HS-5 (cell line): ENCODE data around the gene ENOX1.
"Not testable (repeated sequence)": the region's sequence is repeated elsewhere in the genome, so short reads cannot be mapped to it uniquely, and the experiment has no call there.

Experiments
- DNase-seq: peaks from one replicate; pipeline ENCODE4 v3.0.0-alpha.2; 2012; ENCODE audit warnings: low read depth

ENOX1 gene

DNA sequence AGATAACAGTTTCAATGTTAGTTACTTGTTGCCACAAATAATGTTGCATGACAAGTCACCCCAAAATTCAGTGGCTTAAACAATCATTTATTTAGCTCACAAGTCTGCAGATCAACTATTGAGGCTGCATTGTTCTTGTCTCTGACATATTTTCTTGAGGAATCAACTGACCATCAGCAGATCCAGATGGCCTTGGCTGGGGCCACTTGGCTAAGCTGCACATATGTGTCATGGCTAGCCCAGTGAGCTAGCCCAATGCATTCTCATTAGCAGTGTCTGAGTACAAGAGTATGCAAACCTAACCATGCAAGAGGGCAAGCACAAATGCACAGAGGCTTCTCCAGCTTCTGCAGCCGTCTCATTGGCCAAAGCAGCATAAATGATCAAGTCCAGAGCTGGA, 583.0 kb downstream of the ENOX1 start:
- DNase-seq, result no peak

DNA sequence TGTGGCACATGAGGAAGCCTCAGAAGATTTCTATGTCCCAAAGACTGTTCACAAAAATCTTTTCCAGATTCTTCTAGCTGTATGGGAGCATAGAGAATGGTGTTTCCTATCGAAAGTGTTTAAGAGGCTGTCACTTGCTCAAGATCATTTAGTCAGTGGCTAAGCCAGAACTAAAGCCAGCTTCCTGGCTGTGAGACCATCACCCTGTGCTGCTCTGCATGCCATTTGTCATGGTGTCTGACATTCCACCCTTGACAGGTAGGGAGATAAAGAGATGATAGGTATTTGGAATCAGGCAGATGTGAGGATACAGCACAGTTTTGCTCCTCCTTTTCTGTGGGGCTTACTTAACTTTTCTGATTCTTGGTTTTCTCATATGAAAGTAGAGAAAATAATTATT, 586.0 kb downstream of the ENOX1 start:
- no peak for DNase-seq

DNA sequence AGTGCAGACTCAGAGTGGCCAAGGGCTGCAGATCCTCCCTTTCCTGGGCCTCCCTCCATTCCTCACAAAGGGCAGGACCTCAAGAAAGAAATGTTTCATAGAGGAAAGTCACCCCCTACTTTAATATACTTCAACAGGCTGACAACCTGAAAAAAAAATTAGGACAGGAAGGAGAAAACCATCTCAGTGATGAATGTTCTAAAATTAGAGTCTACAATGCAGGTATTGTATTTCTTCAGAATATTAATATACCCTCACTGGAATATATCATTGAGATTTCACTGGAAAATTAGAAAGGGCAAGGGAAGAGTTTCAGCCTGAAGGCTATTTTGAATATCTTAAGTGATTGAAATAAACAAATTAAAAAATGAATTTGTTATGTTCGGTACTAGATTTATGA, 586.5 kb downstream of the ENOX1 start:
- no peak for DNase-seq

DNA sequence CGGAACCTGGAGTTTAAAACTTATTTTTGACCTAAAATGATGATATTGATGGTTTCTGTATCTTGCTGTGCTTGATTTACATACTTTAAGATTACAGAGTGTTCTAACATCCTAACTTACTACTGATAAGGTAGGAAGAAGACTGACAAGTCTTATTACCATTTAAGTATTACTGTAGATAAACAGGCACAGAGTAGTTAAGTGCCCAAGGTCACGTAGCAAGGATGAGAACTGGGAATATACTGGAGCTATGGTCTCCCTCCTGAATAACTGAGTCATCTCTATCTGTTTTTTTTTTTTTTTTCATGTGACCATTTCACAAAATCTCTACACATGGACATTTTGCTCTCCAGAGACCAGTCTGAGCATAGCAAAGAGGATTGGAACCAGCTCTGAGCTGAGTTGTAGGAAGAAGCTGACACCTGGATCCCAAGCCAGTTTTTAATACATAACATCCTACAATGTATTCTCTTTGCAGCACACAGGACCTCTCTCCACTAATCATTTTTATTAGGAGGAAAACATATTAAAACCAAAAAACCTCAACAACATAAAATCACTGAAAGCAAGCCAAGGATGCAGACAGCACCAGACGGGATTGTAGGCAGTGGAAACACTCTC, 589.9 kb downstream of the ENOX1 start:
- no peak for DNase-seq

DNA sequence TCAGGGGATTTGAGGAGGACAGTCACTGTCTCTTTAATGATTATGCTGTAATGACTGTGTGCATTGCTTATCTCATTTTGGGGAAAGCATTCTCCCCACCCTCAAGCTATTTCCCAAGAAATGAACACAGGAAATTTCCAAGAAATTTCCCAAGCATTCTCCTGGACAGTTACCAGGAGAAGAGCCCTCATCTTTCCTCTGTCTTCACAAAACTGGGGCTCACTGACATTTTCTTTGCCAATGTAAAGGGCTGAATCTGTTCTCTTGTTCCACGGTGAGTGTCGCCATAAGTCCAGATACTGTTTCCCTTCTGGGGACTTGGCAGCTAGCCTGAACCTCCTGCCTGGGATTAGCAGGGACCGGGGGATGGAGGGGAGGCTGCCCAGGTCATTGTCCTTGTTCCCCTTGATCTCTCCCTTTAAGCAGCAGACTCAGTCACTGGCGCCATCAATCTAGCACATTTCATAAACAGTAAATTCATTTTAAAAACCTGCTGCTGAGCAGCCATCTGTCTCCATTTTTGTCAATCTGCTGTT, 590.6 kb downstream of the ENOX1 start:
- DNase-seq, result no peak

DNA sequence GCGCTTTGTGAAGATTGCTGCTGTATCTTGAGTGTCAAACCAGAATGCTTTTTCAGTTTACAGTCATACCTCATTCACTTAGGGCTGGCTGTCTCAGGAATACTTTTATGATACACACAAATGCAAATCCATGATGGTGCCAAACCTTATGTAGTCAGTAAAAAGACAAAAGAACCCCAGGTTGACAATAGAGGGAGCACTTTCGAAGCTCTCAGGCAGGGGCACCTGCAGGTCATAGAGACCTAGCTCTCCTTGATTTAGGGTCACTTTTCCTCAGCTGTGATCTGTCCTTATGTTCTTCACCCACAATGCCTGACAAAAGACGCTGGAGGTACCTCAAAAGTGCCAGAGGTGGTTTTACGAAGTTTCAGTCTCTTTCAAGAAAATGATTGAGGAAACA, 591.2 kb downstream of the ENOX1 start:
- DNase-seq, result no peak

DNA sequence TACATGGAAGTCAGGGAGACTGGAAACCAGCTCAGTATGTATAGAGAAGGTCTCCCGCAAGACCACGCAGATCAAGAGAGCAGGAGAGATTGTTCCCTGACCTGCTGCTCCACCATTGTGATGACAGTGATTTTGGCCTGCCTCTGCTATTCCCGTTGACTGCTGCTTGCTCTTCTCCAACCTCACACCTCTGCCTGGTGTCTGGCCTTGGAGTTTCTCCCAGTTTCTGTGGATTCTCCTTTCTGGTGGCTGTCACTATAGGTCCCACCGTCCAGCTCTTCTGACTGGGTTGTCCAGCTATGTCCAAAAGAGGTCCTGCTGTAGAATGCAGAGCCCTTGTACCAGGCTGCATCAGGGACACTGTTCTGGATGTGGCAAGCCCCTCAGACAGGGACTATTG, 591.7 kb downstream of the ENOX1 start:
- DNase-seq, result no peak

DNA sequence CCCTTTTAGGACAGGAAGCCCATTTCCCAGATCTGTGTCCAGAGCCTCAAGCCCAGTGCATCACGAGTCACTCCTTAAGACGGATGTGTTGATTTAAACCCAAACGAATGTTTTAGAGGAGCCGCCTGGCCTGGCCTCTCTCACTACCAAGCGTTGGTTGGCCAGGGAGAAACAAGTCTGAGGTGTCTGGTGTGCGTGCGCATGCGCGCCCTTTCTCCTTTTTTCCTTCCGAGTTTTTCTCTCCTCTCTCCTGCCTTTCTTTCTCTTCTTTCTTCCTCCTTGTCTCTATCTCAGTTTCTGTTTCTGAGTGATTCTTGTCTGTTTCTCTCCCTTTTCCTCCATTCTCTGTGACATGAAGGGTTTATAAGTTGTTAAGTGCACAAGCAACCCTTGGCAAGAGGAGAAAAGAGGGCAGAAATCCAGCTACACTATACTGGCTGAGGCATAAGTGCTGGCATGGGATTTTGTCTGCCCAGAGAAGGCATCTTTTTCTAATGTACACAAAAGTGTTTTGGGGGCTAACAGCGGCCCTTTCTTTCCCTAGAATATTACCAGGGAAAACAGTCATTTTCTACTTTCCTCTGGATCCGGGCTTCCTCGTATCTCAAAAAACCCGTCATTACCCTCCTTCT, 592.9 kb downstream of the ENOX1 start:
- DNase-seq, result no peak

DNA sequence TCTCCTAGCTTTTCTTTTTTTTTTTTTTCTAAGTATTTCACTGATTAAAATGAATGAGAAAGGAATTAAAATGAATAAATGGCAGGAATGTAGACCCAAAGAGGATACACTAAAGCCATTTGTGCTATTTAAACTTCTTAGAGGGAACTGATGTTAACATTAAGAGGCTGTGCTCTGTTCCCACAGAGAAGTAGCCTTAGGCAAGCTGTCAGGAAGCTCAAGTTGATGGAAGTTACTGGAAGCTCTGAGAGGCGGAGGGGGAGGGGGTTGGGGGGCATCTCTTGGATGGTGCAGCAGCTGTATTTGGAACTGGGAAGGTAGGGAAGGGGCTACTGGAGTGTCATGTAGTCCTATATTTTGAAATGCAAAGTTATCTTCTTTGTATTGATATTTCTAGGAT, 595.2 kb downstream of the ENOX1 start:
- DNase-seq, result no peak

DNA sequence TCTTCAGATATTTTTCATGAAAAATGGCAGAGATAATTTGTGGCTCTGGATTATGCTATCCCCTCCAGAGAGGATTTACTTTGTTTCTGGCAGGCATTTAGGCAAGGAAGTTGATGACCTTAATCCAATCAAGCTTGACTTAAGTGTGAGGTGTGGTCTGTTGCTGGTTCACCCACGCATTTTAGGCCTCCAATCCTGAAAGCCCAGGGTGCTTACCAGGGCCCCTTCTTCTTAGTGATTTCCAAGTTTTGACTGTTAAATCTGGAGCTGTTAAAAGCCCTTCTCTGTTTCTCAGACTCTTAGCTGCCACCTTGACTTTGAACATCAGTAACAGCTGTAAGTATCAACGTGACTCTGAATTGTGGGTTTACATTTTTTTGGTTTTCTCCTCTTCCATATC, 601.5 kb downstream of the ENOX1 start:
- DNase-seq, result no peak

DNA sequence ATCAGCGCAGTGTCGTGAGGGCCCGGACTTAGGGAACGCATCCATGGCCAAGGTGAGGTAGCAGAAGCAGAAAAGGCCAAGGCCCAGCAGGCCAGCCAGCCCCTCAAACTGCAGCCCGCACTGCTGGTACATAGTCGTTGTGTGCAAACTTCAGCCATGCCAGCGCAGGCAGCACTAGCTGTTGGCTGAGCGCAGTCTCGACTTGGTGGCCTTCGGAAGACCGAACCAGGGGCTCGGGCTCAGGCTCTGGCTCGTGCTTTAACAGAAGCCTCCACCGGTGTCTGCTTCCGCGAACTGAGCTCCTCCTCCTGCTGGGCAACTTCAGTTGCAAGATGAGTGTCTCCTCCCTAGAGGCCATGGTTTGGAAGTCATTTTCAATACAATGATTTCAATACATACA, 605.9 kb downstream of the ENOX1 start:
- no peak for DNase-seq

DNA sequence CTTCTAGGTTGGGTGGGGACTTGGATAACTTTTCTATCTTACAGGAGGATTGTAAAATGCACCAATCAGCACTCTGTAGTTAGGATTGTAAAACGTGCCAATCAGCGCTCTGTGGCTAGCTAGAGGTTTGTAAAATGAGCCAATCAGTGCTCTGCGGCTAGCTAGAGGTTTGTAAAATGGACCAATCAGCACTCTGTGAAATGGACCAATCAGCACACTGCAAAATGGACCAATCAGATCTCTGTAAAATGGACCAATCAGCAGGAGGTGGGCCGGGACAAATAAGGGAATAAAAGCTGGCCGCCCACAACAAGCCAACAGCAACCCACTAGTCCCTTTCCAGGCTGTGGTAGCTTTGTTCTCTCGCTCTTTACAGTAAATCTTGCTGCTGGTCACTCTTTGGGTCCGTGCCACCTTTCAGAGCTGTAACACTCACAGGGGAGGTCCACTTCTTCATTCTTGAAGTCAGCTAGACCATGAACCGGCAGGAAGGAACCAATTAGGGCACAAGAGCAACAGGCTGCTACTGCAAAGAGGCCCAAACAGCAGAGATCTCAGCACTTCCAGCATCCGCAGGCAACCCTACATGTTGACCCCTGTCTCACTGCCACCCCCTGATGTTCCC, 606.6 kb downstream of the ENOX1 start:
- DNase-seq, result no peak

DNA sequence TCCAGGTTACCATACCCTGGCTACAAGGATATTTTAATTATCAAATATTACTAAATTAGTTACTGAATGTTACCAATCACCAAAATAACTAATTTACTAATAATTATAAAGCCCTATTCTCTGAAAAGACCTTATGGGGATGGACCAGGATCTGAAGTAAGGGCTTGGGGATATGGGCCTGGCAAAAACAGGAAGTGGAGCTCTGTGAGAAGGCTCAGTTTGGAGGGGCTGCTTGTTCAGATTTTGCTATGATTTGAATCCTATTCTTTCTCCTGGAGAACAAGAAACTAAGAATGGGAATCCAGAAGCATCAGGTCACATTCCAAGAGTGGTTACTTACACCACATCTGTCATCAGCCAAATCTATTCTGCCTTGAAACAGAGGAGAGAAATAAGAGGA, 615.3 kb downstream of the ENOX1 start:
- no peak for DNase-seq

DNA sequence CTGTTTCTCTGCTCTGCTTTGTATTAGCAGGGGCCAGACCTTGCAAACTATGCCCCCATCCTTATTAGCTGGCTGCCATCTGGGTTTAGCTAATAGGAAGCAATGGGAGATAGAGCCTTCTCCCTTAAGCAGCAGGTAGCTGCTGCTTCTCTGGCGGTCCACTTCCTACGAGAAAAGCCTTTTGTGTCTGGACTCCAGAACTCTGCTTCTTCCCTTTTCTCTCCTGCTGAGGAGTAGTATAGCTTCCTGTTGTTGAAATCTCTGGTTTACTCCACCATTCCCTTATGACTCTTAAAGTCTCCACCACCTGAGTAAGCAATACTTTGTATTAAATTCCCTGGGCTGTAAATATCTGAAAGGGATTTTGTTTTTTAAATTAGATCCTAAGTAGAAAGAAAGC, 616.3 kb downstream of the ENOX1 start:
- DNase-seq, result no peak

DNA sequence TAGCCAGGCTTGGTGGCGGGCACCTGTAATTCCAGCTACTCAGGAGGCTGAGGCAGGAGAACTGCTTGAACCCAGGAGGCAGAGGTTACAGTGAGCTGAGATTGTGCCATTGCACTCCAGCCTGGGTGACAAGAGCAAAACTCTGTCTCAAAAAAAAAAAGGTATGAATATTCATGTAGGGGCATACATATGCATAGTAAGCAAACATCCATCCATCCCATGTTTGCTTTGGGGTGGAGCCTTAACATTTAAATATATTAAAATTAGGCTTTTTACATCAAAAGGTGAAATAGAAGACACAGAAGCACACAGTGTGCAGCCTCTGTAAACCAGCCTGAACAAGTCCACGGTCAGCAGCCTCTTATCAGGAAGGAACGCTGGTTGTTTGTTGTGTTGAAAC, 618.3 kb downstream of the ENOX1 start:
- DNase-seq, result not testable (repeated sequence)

DNA sequence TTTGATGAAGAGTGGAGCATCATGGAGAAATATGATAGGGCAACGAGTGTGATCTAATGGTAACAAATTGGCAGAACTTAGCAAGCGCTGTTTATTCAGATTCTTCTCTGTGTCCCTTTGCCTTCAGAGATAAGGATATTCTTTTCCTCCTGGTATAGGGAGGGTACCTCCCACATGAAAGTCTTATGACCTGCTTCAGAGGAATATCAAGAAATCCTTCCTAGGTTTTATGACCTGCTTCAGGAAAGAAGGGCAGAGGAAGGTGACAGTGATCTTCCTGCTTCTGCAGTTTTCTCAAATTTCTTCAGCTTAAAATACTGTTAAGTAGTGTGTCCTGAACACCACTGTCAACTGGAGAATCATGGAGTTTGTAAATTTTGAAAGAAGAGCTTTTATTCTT, 619.0 kb downstream of the ENOX1 start:
- no peak for DNase-seq

DNA sequence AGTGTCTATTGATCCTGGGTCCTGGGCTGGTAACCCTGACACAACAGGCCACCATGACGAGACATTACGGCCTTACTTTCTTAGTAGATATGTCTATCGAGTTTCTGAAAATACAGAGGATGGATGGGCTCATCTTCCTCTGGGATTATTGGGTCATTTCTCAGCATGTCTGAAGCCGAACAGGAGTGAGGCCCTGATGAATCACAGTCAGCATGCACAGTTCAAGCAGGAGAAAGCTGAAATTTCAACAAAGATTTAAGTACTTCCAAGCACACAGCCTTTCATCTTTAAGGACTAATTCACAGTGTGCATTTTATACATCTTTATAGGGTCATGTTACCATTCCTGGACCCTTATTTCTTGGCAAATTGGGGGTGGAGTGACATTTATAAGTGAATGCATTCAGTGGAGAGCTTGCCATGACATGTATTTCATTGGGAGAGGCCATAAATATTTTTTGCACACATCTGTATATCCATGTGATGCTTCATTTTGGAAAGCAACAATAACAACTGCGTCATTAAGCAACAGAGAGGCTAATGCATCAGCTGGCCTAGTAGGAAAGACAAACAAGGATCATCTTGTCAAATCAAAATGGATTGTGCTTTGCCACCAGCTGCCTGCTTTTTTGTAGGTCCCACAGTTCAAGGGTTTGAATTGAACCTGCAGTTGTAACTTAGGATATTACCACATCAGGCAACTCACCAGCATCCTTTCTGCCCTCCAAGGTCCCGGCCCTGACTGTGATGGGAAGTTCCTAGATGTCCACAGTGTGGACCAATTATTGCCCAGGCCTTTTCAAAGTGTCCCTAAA, 619.9 kb downstream of the ENOX1 start:
- no peak for DNase-seq
